ENCODE data around the gene AFF2.

GRCh38 chrX:148813422-148813821 is 313.0 kb downstream of the AFF2 start:
- TF ChIP-seq, protein P1, sequence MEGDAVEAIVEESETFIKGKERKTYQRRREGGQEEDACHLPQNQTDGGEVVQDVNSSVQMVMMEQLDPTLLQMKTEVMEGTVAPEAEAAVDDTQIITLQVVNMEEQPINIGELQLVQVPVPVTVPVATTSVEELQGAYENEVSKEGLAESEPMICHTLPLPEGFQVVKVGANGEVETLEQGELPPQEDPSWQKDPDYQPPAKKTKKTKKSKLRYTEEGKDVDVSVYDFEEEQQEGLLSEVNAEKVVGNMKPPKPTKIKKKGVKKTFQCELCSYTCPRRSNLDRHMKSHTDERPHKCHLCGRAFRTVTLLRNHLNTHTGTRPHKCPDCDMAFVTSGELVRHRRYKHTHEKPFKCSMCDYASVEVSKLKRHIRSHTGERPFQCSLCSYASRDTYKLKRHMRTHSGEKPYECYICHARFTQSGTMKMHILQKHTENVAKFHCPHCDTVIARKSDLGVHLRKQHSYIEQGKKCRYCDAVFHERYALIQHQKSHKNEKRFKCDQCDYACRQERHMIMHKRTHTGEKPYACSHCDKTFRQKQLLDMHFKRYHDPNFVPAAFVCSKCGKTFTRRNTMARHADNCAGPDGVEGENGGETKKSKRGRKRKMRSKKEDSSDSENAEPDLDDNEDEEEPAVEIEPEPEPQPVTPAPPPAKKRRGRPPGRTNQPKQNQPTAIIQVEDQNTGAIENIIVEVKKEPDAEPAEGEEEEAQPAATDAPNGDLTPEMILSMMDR (IDR thresholded peaks at IDR 0.05), result no peak
- TF ChIP-seq POLR2A (IDR thresholded peaks at IDR 0.05), result no peak
